Measurements from ENCODE around the gene ZNF862. TPM values are rescaled to one million over a fixed set of nuclear protein-coding genes. Genes with fewer than 3 reads are reported as not detected.

The ZNF862 gene
- total and polyA plus RNA-seq, 2 donors (not counting 3 experiments of a cell fraction or from before 2014, with no cell fraction given): 10.8 to 14.7 TPM

GRCh38 chr7:149827089-149827981 is 10.8 kb upstream of the ZNF862 start:
- no peak overlapping the region for H3K4me3 ChIP-seq (replicated peaks in 1 of 3; ENCODE audit: insufficient read depth in 1 of 3, low read depth in 1 of 3, low read length in 3 of 3)
- no peaks in the 10 kb centered on the region for H3K9me1 ChIP-seq (replicated peaks; ENCODE audit: control insufficient read depth, extremely low read depth, insufficient read depth, low read length)
- POLR2A ChIA-PET: no interaction called here
- H2AFZ ChIP-seq (ENCODE audit: low read depth, low read length): no peak overlapping the region
- H3K4me1 ChIP-seq (ENCODE audit: control insufficient read depth, extremely low read depth, insufficient read depth, low read length): no peaks in the 10 kb centered on the region
- H3K27me3 ChIP-seq (ENCODE audit: control insufficient read depth in 2 of 2, insufficient read depth in 2 of 2, low read length in 2 of 2): no peaks in the 10 kb centered on the region
- dilution Hi-C loops (cut with MboI; ENCODE audit: extremely low pct_ligation_motif_present, low sequenced_read_pairs) (no loop called here), intact Hi-C loops (cut with micrococcal nuclease) (no loop called here)
- no peak overlapping the region for H3K4me2 ChIP-seq (ENCODE audit: insufficient read depth, low read length)
- TF ChIP-seq JUN (IDR thresholded peaks at IDR 0.05; ENCODE audit: borderline replicate concordance, insufficient read depth, insufficient read length, low read depth) (no peak), POLR2AphosphoS5 (IDR thresholded peaks at IDR 0.05; ENCODE audit: insufficient read depth, low read depth, low read length) (no peak), EZH2 (IDR thresholded peaks at IDR 0.05; ENCODE audit: borderline replicate concordance, low read depth, low read length, severe bottlenecking) (no peak), POLR2A (IDR thresholded peaks at IDR 0.05; ENCODE audit: low read depth, low read length) (no peak), FOS (IDR thresholded peaks at IDR 0.05; ENCODE audit: borderline replicate concordance, insufficient read depth, low read length) (no peak), CTCF (IDR thresholded peaks at IDR 0.05; ENCODE audit: extremely low read depth in 1 of 2, insufficient read depth in 1 of 2, low read depth in 1 of 2, low read length in 2 of 2) (no peak), GATA2 (IDR thresholded peaks at IDR 0.05; ENCODE audit: insufficient read depth, insufficient read length, low read depth, low read length) (no peak), MYC (IDR thresholded peaks at IDR 0.05; ENCODE audit: low read depth, low read length) (no peak)
- TF ChIP-seq, protein P1, sequence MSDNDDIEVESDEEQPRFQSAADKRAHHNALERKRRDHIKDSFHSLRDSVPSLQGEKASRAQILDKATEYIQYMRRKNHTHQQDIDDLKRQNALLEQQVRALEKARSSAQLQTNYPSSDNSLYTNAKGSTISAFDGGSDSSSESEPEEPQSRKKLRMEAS (IDR thresholded peaks at IDR 0.05; ENCODE audit: insufficient read depth, insufficient read length): no peak
- no peaks in the 10 kb centered on the region for H3K79me2 ChIP-seq (ENCODE audit: control insufficient read depth, insufficient read depth, low read length)
- no peaks in the 10 kb centered on the region for H3K36me3 ChIP-seq (ENCODE audit: control insufficient read depth in 2 of 2, extremely low read depth in 1 of 2, insufficient read depth in 2 of 2, low read length in 2 of 2)
- H3K27ac ChIP-seq (ENCODE audit: insufficient read depth, low read depth, low read length): no peak overlapping the region
- CTCF ChIA-PET: interaction anchor here (1.1 kb wide), 1 partner anchor 21 kb away, joined by 3 read pairs; no protein-coding TSS in a partner anchor
- no peaks in the 10 kb centered on the region for H3K9me3 ChIP-seq (replicated peaks; ENCODE audit: control insufficient read depth, insufficient read depth, low read length)
- no TSS peak for BruUV-seq (replicated peaks)
- no peak overlapping the region for H3K9ac ChIP-seq (replicated peaks; ENCODE audit: extremely low read depth, insufficient read depth, low read length)
- no peak for DNase-seq (ENCODE audit: low read depth, low spot score)
- no peak for FAIRE-seq
- no peaks in the 10 kb centered on the region for H4K20me1 ChIP-seq (replicated peaks; ENCODE audit: control insufficient read depth, extremely low read depth, insufficient read depth, low read length)

Data from endothelial cell of umbilical vein (primary cell).